IMR-90 (cell line): ENCODE measurements around the gene BOD1L2. TPM values are rescaled to one million over a fixed set of nuclear protein-coding genes. Genes with fewer than 3 reads are reported as not detected.

ENCODE experiments used
- ATAC-seq: fragments of 200-7000 bp; cut with Tn5 transposase; 2 replicates; pipeline ENCODE4 v1.9.1; 2020; ENCODE audit warnings: low read depth, mild to moderate bottlenecking, moderate library complexity
- BruUV-seq: library from RNA; stranded (reverse); fragments of 400-500 nt; replicated peaks from 2 replicates; lab custom pipeline; 2021; lab: Mats Ljungman, UMichigan
- CTCF ChIA-PET: fragments of 300-600 bp; formaldehyde crosslinking; extraction: SDS; loops from one replicate; lab custom pipeline; 2021; ENCODE audit warnings: antibody characterized with exemption; lab: Yijun Ruan, JAX
- POLR2A ChIA-PET: fragments of 300-600 bp; sonication (Branson Sonifier 250); formaldehyde crosslinking; loops from one replicate; lab custom pipeline; 2022; ENCODE audit warnings: antibody characterized with exemption; ENCODE audit not compliant: unreplicated experiment; lab: Charles Lee
- DNase-seq: peaks from one replicate; pipeline ENCODE4 v3.0.0; 2013
- H2AFZ ChIP-seq: replicated peaks from 2 replicates; pipeline ENCODE3; 2013; ENCODE audit warnings: low read length, mild to moderate bottlenecking; ENCODE audit not compliant: poor library complexity
- H2AK5ac ChIP-seq: 2 replicates; pipeline ENCODE4 v1.6.1; 2013; ENCODE audit warnings: low read depth, low read length, inconsistent platforms
- H2AK9ac ChIP-seq: replicated peaks from 2 replicates; pipeline ENCODE3; 2013; ENCODE audit warnings: mild to moderate bottlenecking, low read depth, low read length, moderate library complexity; ENCODE audit not compliant: poor library complexity
- H2BK120ac ChIP-seq: 2 replicates; pipeline ENCODE4 v1.6.1; 2013; ENCODE audit warnings: low read depth, low read length, inconsistent platforms
- H2BK15ac ChIP-seq: 3 replicates; pipeline ENCODE4 v1.6.1; 2013; ENCODE audit warnings: low read depth, low read length, inconsistent platforms
- H2BK20ac ChIP-seq: 2 replicates; pipeline ENCODE4 v1.6.1; 2013; ENCODE audit warnings: low read depth, mild to moderate bottlenecking, inconsistent platforms, low read length, moderate library complexity
- H2BK5ac ChIP-seq: 2 replicates; pipeline ENCODE4 v1.6.1; 2013; ENCODE audit warnings: mild to moderate bottlenecking, low read depth, low read length, inconsistent platforms; ENCODE audit not compliant: poor library complexity, severe bottlenecking
- H3K14ac ChIP-seq: replicated peaks from 2 replicates; pipeline ENCODE4 v1.6.1; 2013; ENCODE audit warnings: low read depth, low read length, inconsistent platforms
- H3K18ac ChIP-seq: 2 replicates; pipeline ENCODE4 v1.6.1; 2013; ENCODE audit warnings: low read depth, low read length, control low read depth
- H3K23ac ChIP-seq: 2 replicates; pipeline ENCODE4 v1.6.1; 2013; ENCODE audit warnings: low read depth, low read length, inconsistent platforms
- H3K27ac ChIP-seq: 2 replicates; pipeline ENCODE4 v1.5.1; 2013; ENCODE audit warnings: mild to moderate bottlenecking, control low read depth, low read length; ENCODE audit not compliant: insufficient read depth
- H3K27me3 ChIP-seq: 2 replicates; pipeline ENCODE4 v1.6.1; 2013; ENCODE audit warnings: low read length; ENCODE audit not compliant: control insufficient read depth, insufficient read depth
- H3K36me3 ChIP-seq: 2 replicates; pipeline ENCODE4 v1.6.1; 2013; ENCODE audit warnings: low read length, mixed read lengths; ENCODE audit not compliant: control insufficient read depth, insufficient read depth
- H3K4ac ChIP-seq: 2 replicates; pipeline ENCODE4 v1.6.1; 2013; ENCODE audit warnings: low read depth, low read length, inconsistent platforms
- H3K4me1 ChIP-seq: 2 replicates; pipeline ENCODE4 v1.6.1; 2013; ENCODE audit warnings: low read length, mixed read lengths; ENCODE audit not compliant: control insufficient read depth, insufficient read depth
- H3K4me2 ChIP-seq: 2 replicates; pipeline ENCODE4 v1.6.1; 2013; ENCODE audit warnings: low read depth, mild to moderate bottlenecking, control low read depth, low read length, moderate library complexity
- H3K4me3 ChIP-seq: 2 replicates; pipeline ENCODE4 v1.5.1; 2013; ENCODE audit warnings: low read depth, mild to moderate bottlenecking, control low read depth, low read length, moderate library complexity; ENCODE audit not compliant: insufficient read depth
- H3K56ac ChIP-seq: 2 replicates; pipeline ENCODE4 v1.6.1; 2013; ENCODE audit warnings: low read length, inconsistent platforms; ENCODE audit not compliant: insufficient read depth; ENCODE audit errors: extremely low read depth
- H3K79me1 ChIP-seq, 2 experiments: 2 replicates each; pipeline ENCODE4 v1.6.1; 2013; ENCODE audit warnings: low read length in 2 of 2, inconsistent platforms in 1 of 2, low read depth in 1 of 2
- H3K9ac ChIP-seq: 2 replicates; pipeline ENCODE4 v1.6.1; 2013; ENCODE audit warnings: low read depth, low read length, control low read depth
- H3K9me1 ChIP-seq: 2 replicates; pipeline ENCODE4 v1.6.1; 2013; ENCODE audit warnings: low read length, inconsistent platforms; ENCODE audit not compliant: insufficient read depth
- H3K9me3 ChIP-seq: 2 replicates; pipeline ENCODE4 v1.6.1; 2013; ENCODE audit warnings: low read length; ENCODE audit not compliant: control insufficient read depth, insufficient read depth
- H4K20me1 ChIP-seq: 2 replicates; pipeline ENCODE4 v1.6.1; 2013; ENCODE audit warnings: low read length, inconsistent platforms; ENCODE audit not compliant: insufficient read depth
- H4K5ac ChIP-seq: 2 replicates; pipeline ENCODE4 v1.6.1; 2013; ENCODE audit warnings: mild to moderate bottlenecking, low read depth, low read length, control low read depth
- H4K8ac ChIP-seq, 2 experiments: 2 replicates each; pipeline ENCODE4 v1.6.1; 2013; ENCODE audit warnings: low read depth in 2 of 2, low read length in 2 of 2, control low read depth in 1 of 2, inconsistent platforms in 1 of 2
- H4K91ac ChIP-seq: 2 replicates; pipeline ENCODE4 v1.6.1; 2013; ENCODE audit warnings: low read depth, low read length, inconsistent platforms; ENCODE audit not compliant: insufficient read depth
- CEBPB ChIP-seq: IDR thresholded peaks from 2 replicates; pipeline ENCODE4 v1.6.1; 2012; ENCODE audit warnings: low read depth, low read length, improper control_type of control experiment
- FOS ChIP-seq: fragments of 150-350 bp; IDR thresholded peaks from 2 replicates; pipeline ENCODE4 v1.6.1; 2016; ENCODE audit warnings: low read depth, low read length
- MAFK ChIP-seq: IDR thresholded peaks from 2 replicates; pipeline ENCODE4 v1.6.1; 2012; ENCODE audit warnings: low read depth, low read length, improper control_type of control experiment
- NFE2L2 ChIP-seq: fragments of 150-350 bp; IDR thresholded peaks from 2 replicates; pipeline ENCODE4 v1.6.1; 2016; ENCODE audit warnings: low read depth, mild to moderate bottlenecking, low read length
- WGBS, 2 experiments: methylation state at CpG; one replicate each; pipeline versions ENCODE4 v1.1.5 to v1.1.7; 2013; ENCODE audit warnings: missing lambda C conversion rate in 2 of 2; ENCODE audit not compliant: insufficient read length in 1 of 2; ENCODE audit errors: extremely low coverage in 2 of 2; 5-methylcytosine and 5-hydroxymethylcytosine counted together
- dilution Hi-C: fragments of 300-500 bp; cut with HindIII; formaldehyde crosslinking; loops from one replicate; pipeline ENCODE4 v1.14.3; 2018; ENCODE audit warnings: low sequenced_read_pairs; ENCODE audit not compliant: unreplicated experiment
- in situ Hi-C: fragments of 300-500 bp; cut with MboI; formaldehyde crosslinking; loops from 3 replicates; pipeline ENCODE4 v1.14.3; 2019; ENCODE audit warnings: low sequenced_read_pairs, inconsistent platforms, mixed read lengths
- intact Hi-C: fragments of 100-400 bp; cut with micrococcal nuclease; formaldehyde crosslinking; loops from 2 replicates; pipeline ENCODE4 v1.10.0; 2022
- polyA plus RNA-seq, 3 experiments: library from polyadenylated mRNA; depleted of rRNA; stranded (reverse); fragments of >200 nt; gene quantifications; 2 replicates each; pipeline ENCODE4 v1.2.3, GENCODE V29; 2012; ENCODE audit warnings: low replicate concordance in 1 of 3
- total RNA-seq: library from RNA; depleted of rRNA; stranded (reverse); fragments of >200 nt; gene quantifications from 2 replicates; pipeline ENCODE4 v1.2.3, GENCODE V29; 2012
- TF ChIP-seq, protein P1 (sequence below): fragments of 150-350 bp; IDR thresholded peaks from 2 replicates; pipeline ENCODE4 v1.6.1; 2017; ENCODE audit warnings: mild to moderate bottlenecking, antibody characterized with exemption, low read length, low read depth
- TF ChIP-seq, protein P2 (sequence below): fragments of 150-350 bp; IDR thresholded peaks from 2 replicates; pipeline ENCODE4 v1.6.1; 2016; ENCODE audit warnings: low read depth, mild to moderate bottlenecking, low read length, moderate library complexity, borderline replicate concordance

The BOD1L2 gene
- total and polyA plus RNA-seq, 2 of the 4 experiments (the other 2 are of a cell fraction) = not detected

DNA sequence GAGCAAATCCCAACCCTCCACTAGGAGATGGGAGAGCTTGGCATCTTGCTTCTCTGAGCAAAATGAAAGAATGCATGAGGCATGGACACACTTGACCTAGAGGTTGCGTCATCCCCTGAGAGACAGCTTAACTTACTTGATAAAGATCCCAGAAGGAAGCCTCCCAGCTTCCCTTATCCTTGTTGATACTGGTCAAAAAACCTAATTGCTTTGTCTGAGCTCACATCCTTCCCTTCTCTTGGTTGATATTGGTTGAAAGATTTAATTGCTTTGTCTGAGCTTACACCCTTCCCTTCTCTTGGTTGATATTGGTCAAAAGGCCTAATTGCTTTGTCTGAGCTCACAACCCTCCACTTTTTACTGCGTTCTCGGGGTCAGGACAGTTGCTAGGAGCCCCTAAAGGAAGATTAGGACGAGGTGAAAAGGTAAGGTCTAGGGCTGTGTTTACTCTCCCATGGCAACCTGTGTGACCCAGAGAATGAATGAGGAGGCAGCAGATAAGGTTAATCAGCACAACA, 12.2 kb upstream of the BOD1L2 start:
- Histone ChIP-seq H4K91ac (no peak overlapping the region), H3K27ac (no peak overlapping the region), H2BK120ac (no peak overlapping the region), H3K4me2 (no peak overlapping the region), H3K4me1 (no peaks in the 10 kb centered on the region), H2BK20ac (no peak overlapping the region), H3K9ac (no peak overlapping the region), H2AFZ (no peak overlapping the region), H4K20me1 (no peaks in the 10 kb centered on the region), H3K27me3 (no peaks in the 10 kb centered on the region), H2AK5ac (no peak overlapping the region), H3K4ac (no peak overlapping the region), H3K9me3 (no peaks in the 10 kb centered on the region), H3K4me3 (no peak overlapping the region), H3K36me3 (no peaks in the 10 kb centered on the region), H3K56ac (no peak overlapping the region), H4K8ac (no peak overlapping the region), H4K5ac (no peak overlapping the region), H2AK9ac (no peak overlapping the region), H3K9me1 (no peaks in the 10 kb centered on the region), H2BK5ac (no peak overlapping the region), H3K18ac (no peak overlapping the region), H3K79me1 (no peaks in the 10 kb centered on the region), H3K14ac (no peak overlapping the region), H3K23ac (no peak overlapping the region), H2BK15ac (no peak overlapping the region)
- ChIA-PET CTCF (interaction anchor here (1.0 to 1.1 kb wide), 2 partner anchors 15 to 266 kb away, joined by 3 read pairs; no protein-coding TSS in a partner anchor), POLR2A (no interaction called here)
- no CpG with 5 or more reads among the region's 4 CpGs for WGBS, 2 experiments
- DNase-seq = peak; percentile 4
- dilution Hi-C loops = no loop called here
- no TSS peak for BruUV-seq
- intact Hi-C loops = no loop called here
- TF ChIP-seq NFE2L2 = no peak
- TF ChIP-seq FOS = no peak
- TF ChIP-seq, protein P1, sequence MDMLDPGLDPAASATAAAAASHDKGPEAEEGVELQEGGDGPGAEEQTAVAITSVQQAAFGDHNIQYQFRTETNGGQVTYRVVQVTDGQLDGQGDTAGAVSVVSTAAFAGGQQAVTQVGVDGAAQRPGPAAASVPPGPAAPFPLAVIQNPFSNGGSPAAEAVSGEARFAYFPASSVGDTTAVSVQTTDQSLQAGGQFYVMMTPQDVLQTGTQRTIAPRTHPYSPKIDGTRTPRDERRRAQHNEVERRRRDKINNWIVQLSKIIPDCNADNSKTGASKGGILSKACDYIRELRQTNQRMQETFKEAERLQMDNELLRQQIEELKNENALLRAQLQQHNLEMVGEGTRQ = no peak
- peak; percentile 81 for TF ChIP-seq CEBPB
- no peak for TF ChIP-seq MAFK
- TF ChIP-seq, protein P2, sequence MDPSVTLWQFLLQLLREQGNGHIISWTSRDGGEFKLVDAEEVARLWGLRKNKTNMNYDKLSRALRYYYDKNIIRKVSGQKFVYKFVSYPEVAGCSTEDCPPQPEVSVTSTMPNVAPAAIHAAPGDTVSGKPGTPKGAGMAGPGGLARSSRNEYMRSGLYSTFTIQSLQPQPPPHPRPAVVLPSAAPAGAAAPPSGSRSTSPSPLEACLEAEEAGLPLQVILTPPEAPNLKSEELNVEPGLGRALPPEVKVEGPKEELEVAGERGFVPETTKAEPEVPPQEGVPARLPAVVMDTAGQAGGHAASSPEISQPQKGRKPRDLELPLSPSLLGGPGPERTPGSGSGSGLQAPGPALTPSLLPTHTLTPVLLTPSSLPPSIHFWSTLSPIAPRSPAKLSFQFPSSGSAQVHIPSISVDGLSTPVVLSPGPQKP = no peak
- no peak for ATAC-seq
- in situ Hi-C loops = no loop called here
